A549 treated with RU486 at 1 μM for 4 hours (cell line): ENCODE results near the gene SSX4. TPM values are rescaled to one million over a fixed set of nuclear protein-coding genes. Genes with fewer than 3 reads are reported as not detected.

Experiments
- total RNA-seq: library from RNA; stranded (reverse); fragments of 200-300 nt; extraction: Qiagen RNA extraction; gene quantifications from 5 replicates; pipeline ENCODE4 v1.2.3, GENCODE V29; 2022; ENCODE audit warnings: low read depth

The SSX4 gene
- not detected in 5 replicates for total RNA-seq

GRCh38 chrX:48383239-48383638 is at the start of gene SSX4:
Gene SSX4, plus strand, starts transcription at chrX:48383539. Its CDS starts 515 bp downstream, at chrX:48384054.

GRCh38 chrX:48356315-48357094 is 26.8 kb upstream of the SSX4 start, which contains the start of gene SSX3:
Gene SSX3, minus strand, starts transcription at chrX:48356703. Its CDS starts 1,454 bp downstream, at chrX:48355249.

GRCh38 chrX:48411860-48412259 is 28.5 kb downstream of the SSX4 start, which contains the start of gene SSX4B:
Gene SSX4B, minus strand, starts transcription at chrX:48411960. Its CDS starts 588 bp downstream, at chrX:48411372.

Other genes with a start within 250 kb of the SSX4 start
- not detected in 5 replicates for gene SSX5, start 186.7 kb upstream of the SSX4 start, total RNA-seq
- not detected in 5 replicates for gene SSX1, start 128.1 kb upstream of the SSX4 start, total RNA-seq
- gene SSX3, start 26.8 kb upstream of the SSX4 start, total RNA-seq, result not detected in 5 replicates
- gene SSX4B, start 28.4 kb downstream of the SSX4 start, total RNA-seq, result not detected in 5 replicates
- gene SLC38A5, start 86.7 kb downstream of the SSX4 start, total RNA-seq, result 0.10 to 0.79 TPM (median 0.25 TPM) in 4 of 5 replicates, not detected in the other
- gene FTSJ1, start 92.7 kb downstream of the SSX4 start, total RNA-seq, result 65.7 to 71.0 TPM (median 67.6 TPM) in 5 replicates
- gene PORCN, start 125.5 kb downstream of the SSX4 start, total RNA-seq, result 13.8 to 17.4 TPM (median 15.7 TPM) in 5 replicates
- gene EBP, start 138.3 kb downstream of the SSX4 start, total RNA-seq, result 111 to 157 TPM (median 145 TPM) in 5 replicates
- gene TBC1D25, start 156.2 kb downstream of the SSX4 start, total RNA-seq, result 9.3 to 11.1 TPM (median 10.6 TPM) in 5 replicates
- 305 to 526 TPM (median 363 TPM) in 5 replicates for gene RBM3, start 190.9 kb downstream of the SSX4 start, total RNA-seq
- 49.7 to 77.7 TPM (median 74.4 TPM) in 5 replicates for gene WDR13, start 214.0 kb downstream of the SSX4 start, total RNA-seq